Ovary (tissue), 3 donors: ENCODE data around the gene SHROOM3.

ENCODE experiments used
- EP300 ChIP-seq: sonication (generic); formaldehyde crosslinking; IDR thresholded peaks from one replicate; pipeline ENCODE4 v1.6.1; 2017; ENCODE audit warnings: antibody characterized with exemption
- POLR2A ChIP-seq: fragments of 450-650 bp; IDR thresholded peaks from one replicate; pipeline ENCODE4 v1.6.1; 2017; ENCODE audit warnings: antibody characterized with exemption, mild to moderate bottlenecking, moderate library complexity
- TF ChIP-seq, protein P1 (sequence below), 3 donors: fragments of 450-650 bp in 2 of 3; fragments of 200-600 bp in 1 of 3; IDR thresholded peaks; one replicate each; pipeline versions ENCODE4 v1.5.1 to v1.8.0; 2016 to 2022; ENCODE audit warnings: antibody characterized with exemption in 3 of 3, mild to moderate bottlenecking in 1 of 3
- donor health status: DM: no; HTN: no; CAD: no.

DNA sequence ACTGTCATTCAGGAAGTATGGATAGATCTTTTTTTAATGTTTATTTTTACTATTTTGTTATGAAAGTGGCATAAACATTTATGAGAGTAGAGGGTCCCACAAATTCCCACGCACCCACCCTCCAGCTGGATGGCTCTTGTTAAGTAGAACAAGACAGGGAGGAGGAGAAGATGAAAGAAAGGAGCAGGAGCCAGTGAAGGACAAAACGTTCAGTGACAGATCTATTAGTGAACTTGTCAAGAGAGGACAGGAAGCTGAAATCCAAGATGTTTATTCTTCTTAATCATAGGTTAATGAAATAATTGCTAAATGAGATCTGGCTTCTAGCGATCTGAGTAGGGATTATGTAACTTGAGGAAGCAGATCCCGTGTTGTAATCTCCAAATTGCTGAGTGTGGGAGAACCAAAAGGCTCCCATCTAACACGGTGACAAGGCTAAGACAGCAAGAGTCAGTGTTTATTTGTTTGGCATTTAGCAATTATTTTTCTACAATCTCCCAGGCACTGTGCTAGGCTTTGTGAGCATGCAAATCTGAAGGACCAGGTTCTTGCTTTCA, 162.5 kb downstream of the SHROOM3 start:
- TF ChIP-seq POLR2A = no peak
- TF ChIP-seq, protein P1, sequence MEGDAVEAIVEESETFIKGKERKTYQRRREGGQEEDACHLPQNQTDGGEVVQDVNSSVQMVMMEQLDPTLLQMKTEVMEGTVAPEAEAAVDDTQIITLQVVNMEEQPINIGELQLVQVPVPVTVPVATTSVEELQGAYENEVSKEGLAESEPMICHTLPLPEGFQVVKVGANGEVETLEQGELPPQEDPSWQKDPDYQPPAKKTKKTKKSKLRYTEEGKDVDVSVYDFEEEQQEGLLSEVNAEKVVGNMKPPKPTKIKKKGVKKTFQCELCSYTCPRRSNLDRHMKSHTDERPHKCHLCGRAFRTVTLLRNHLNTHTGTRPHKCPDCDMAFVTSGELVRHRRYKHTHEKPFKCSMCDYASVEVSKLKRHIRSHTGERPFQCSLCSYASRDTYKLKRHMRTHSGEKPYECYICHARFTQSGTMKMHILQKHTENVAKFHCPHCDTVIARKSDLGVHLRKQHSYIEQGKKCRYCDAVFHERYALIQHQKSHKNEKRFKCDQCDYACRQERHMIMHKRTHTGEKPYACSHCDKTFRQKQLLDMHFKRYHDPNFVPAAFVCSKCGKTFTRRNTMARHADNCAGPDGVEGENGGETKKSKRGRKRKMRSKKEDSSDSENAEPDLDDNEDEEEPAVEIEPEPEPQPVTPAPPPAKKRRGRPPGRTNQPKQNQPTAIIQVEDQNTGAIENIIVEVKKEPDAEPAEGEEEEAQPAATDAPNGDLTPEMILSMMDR (IDR thresholded peaks at IDR 0.05) = no peak
- TF ChIP-seq EP300 = no peak
